ENCODE measurements around the gene GPR62.
"Not testable (repeated sequence)": the region's sequence is repeated elsewhere in the genome, so short reads cannot be mapped to it uniquely, and the experiment has no call there.

Gene GPR62

GRCh38 chr3:51971350-51971749, 16.2 kb downstream of the GPR62 start:
- DNase-seq, result no peak

- DNase-seq, result no peak
Measured at GRCh38 chr3:51974277-51974962, 19.2 kb downstream of the GPR62 start.

- DNase-seq, result peak; percentile 75
Measured at GRCh38 chr3:51974963-51975851, 20.0 kb downstream of the GPR62 start, which contains the start of gene ABHD14A. Gene ABHD14A (plus strand): TSS chr3:51975064. CDS start chr3:51975136, 72 bp downstream.

GRCh38 chr3:51975852-51976549, 20.8 kb downstream of the GPR62 start:
- DNase-seq, result no peak

- peak; percentile 28 for DNase-seq
Measured at GRCh38 chr3:51977446-51978142, 22.4 kb downstream of the GPR62 start.

- DNase-seq, result no peak
Measured at GRCh38 chr3:51978143-51978502, 22.9 kb downstream of the GPR62 start.

- no peak for DNase-seq
Measured at GRCh38 chr3:51980253-51980652, 25.1 kb downstream of the GPR62 start.

GRCh38 chr3:51982352-51982837, 27.2 kb downstream of the GPR62 start:
- peak; percentile 45 for DNase-seq

GRCh38 chr3:51982838-51983577, 27.8 kb downstream of the GPR62 start, which contains the start of gene ACY1:
Gene ACY1 (plus strand): TSS chr3:51983535. CDS start chr3:51984065, 530 bp downstream.
- DNase-seq, result peak; percentile 78

GRCh38 chr3:51983578-51984268, 28.5 kb downstream of the GPR62 start:
- no peak for DNase-seq

- DNase-seq, result no peak
Measured at GRCh38 chr3:51984269-51984647, 29.1 kb downstream of the GPR62 start.

GRCh38 chr3:51985063-51985462, 29.9 kb downstream of the GPR62 start:
- no peak for DNase-seq

- no peak for DNase-seq
Measured at GRCh38 chr3:51986010-51986947, 31.1 kb downstream of the GPR62 start.

GRCh38 chr3:51987568-51987967, 32.4 kb downstream of the GPR62 start:
- no peak for DNase-seq

- no peak for DNase-seq
Measured at GRCh38 chr3:51988286-51989146, 33.3 kb downstream of the GPR62 start.

- not testable (repeated sequence) for DNase-seq
Measured at GRCh38 chr3:51990501-51990971, 35.4 kb downstream of the GPR62 start.

GRCh38 chr3:51992017-51992682, 37.0 kb downstream of the GPR62 start:
- no peak for DNase-seq

GRCh38 chr3:51993657-51994056, 38.5 kb downstream of the GPR62 start:
- not testable (repeated sequence) for DNase-seq
